ENCODE measurements around the gene CHP1.
"Not testable (repeated sequence)": the region's sequence is repeated elsewhere in the genome, so short reads cannot be mapped to it uniquely, and the experiment has no call there.

The CHP1 gene

DNA sequence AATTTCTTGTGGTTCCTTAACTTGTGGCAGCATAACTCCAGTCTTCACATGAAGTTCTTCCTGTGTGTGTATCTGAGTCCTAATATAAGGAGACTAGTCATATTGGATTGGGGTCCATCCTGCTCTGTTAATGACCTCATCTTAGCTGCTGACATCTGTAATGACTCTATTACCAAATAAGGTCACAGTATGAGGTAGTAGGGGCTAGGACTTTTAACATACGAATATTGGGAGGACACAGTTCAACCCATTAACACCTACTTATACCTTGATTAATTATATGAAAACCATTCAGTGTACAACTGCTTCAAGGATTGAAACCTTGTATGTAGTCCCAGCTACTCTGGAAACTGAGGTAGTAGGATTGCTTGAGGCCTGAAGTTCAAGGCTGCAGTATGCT, 57.4 kb downstream of the CHP1 start:
- TF ChIP-seq, protein P1, sequence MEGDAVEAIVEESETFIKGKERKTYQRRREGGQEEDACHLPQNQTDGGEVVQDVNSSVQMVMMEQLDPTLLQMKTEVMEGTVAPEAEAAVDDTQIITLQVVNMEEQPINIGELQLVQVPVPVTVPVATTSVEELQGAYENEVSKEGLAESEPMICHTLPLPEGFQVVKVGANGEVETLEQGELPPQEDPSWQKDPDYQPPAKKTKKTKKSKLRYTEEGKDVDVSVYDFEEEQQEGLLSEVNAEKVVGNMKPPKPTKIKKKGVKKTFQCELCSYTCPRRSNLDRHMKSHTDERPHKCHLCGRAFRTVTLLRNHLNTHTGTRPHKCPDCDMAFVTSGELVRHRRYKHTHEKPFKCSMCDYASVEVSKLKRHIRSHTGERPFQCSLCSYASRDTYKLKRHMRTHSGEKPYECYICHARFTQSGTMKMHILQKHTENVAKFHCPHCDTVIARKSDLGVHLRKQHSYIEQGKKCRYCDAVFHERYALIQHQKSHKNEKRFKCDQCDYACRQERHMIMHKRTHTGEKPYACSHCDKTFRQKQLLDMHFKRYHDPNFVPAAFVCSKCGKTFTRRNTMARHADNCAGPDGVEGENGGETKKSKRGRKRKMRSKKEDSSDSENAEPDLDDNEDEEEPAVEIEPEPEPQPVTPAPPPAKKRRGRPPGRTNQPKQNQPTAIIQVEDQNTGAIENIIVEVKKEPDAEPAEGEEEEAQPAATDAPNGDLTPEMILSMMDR (IDR thresholded peaks at IDR 0.05; ENCODE audit: borderline replicate concordance, control extremely low read depth, extremely low read depth, insufficient read depth, missing control alignments): no peak
- no peak for DNase-seq (ENCODE audit: low spot score)

DNA sequence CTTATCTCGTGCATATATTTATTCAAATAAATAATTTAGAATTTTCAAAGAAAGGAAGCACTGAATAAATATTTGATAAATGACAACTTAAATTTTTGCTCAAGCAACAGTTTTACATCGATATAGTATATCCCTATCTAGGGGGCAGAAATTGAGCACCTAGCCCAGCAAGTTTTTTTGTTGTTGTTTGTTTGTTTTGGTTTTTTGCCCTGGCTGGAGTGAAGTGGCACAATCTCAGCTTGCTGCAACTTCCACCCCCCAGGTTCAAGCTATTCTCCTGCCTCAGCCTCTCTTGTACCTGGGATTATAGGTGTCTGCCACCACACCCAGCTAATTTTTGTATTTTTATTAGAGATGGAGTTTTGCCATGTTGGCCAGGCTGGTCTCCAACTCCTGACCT, 58.9 kb downstream of the CHP1 start:
- TF ChIP-seq, protein P1 (IDR thresholded peaks at IDR 0.05; ENCODE audit: borderline replicate concordance, control extremely low read depth, extremely low read depth, insufficient read depth, missing control alignments): no peak
- in situ Hi-C loops (cut with MboI; ENCODE audit: low sequenced_read_pairs, unreplicated experiment): no loop called here
- no peak for DNase-seq (ENCODE audit: low spot score)

More for the DNA sequence above, 57.4 kb downstream of the CHP1 start:
- in situ Hi-C loops (cut with MboI; ENCODE audit: low sequenced_read_pairs, unreplicated experiment): no loop called here

DNA sequence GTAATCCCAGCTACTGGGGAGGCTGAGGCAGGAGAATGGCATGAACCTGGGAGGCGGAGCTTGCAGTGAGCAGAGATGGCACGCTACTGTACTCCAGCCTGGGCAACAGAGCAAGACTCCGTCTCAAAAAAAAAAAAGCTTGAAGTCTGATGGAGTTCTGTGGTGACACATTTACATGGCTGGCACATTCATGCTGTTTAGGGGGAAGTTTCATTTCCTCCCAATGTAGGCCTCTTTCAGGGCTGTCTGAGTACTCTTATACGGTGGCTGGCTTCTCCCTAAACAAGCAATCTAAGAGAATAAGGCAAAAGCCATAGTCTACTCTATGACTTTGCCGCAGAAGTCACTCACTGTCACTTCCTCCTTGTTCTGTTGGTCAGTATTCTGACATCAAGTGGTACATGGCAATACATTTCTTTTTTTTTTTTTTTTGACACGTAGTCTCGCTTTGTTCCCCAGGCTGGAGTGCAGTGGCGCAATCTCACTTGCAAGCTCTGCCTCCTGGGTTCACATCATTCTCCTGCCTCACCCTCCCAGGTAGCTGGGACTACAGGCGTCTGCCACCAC, 60.1 kb downstream of the CHP1 start:
- peak; percentile 42 for DNase-seq (ENCODE audit: low spot score)
- TF ChIP-seq, protein P1 (IDR thresholded peaks at IDR 0.05; ENCODE audit: borderline replicate concordance, control extremely low read depth, extremely low read depth, insufficient read depth, missing control alignments): no peak

DNA sequence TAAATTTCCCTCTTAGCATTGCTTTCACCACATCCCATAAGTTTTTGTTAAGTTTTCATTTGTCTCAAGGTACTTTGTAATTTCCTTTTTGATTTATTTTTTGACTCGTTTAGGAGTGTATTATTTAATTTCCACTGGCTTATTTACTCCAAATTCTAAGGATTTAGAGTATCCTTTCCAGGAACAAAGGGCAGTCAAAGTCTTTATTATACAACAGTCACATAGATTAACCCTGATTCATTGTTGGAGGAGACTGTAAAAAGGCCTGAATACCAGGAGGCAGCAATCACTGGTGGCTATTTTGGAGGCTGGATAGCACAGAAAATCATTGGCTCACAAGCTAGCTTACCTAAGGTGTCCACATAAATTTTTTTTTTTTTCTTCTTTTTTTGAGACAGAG, 61.5 kb downstream of the CHP1 start:
- TF ChIP-seq, protein P1 (IDR thresholded peaks at IDR 0.05; ENCODE audit: borderline replicate concordance, control extremely low read depth, extremely low read depth, insufficient read depth, missing control alignments): no peak
- in situ Hi-C loops (cut with MboI; ENCODE audit: low sequenced_read_pairs, unreplicated experiment): no loop called here
- DNase-seq (ENCODE audit: low spot score): no peak

More for the DNA sequence above, 60.1 kb downstream of the CHP1 start:
- in situ Hi-C loops (cut with MboI; ENCODE audit: low sequenced_read_pairs, unreplicated experiment): no loop called here

DNA sequence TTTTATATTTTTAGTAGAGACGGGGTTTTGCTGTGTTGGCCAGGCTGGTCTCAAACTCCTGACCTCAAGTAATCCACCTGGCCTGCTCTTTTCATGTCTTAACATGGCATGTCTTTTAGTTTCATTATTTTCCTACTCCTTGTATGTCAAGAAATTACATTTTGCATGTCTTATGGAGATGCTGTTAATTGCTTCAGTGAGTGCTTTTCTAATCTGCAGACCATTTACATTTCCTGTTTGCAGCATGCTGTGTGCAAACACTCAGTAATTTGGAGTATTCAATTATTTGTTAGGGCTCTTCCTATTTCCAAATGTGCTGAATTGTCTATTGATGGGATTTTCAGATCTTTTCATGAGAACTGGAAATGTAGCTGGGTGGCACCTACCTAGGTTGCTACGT, 70.1 kb downstream of the CHP1 start:
- in situ Hi-C loops (cut with MboI; ENCODE audit: low sequenced_read_pairs, unreplicated experiment); DNase-seq (ENCODE audit: low spot score): not testable (repeated sequence)

DNA sequence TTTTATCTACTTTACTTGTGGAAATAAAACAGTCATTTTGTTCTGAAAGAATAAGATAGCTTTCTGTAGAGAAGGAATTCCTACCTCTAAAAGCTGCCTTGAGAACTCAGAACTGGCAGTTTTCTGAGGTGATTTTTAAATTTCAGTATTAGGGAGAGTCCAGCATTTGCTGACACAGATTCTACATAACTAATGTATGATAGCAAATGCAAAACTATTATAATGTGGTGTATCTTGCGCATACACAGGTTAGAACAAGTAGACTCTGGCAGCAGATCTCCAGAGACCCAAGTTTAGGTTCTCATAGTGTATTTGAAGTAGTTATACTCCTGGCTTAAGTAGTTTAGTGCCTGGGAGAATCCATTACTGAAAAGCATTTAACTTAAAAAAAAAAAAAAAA, 70.5 kb downstream of the CHP1 start:
- in situ Hi-C loops (cut with MboI; ENCODE audit: low sequenced_read_pairs, unreplicated experiment): no loop called here
- DNase-seq (ENCODE audit: low spot score): no peak
- TF ChIP-seq, protein P1 (IDR thresholded peaks at IDR 0.05; ENCODE audit: borderline replicate concordance, control extremely low read depth, extremely low read depth, insufficient read depth, missing control alignments): no peak

DNA sequence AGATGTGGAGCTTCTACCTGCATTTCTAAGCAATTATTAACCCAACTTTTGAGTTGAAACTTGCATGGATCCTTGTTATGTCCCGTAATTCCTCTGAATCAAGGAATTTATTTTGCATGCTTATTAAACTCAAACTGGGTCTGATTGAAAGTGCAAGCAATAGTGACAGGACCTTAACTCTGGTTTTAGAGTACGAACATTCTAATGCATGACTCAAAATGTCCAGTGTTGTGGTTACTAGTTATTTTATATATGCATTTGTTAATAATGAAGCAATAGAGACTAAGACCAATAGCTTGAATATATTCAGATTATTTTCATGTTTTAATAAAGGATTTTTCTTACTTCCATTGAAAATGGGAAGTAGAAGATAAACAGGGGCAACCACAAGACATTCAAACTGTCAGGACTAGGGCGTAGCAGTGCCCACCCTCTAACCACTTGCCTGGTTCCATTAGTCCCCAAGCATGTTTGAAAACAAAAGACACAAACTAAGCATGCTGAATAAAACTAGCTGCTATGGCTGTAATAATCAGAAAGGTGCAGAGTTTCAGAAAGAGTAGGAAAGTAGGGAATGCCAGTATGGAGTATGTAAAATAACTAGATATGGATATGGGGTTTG, 73.2 kb downstream of the CHP1 start:
- DNase-seq (ENCODE audit: low spot score): no peak
- TF ChIP-seq, protein P1 (IDR thresholded peaks at IDR 0.05; ENCODE audit: borderline replicate concordance, control extremely low read depth, extremely low read depth, insufficient read depth, missing control alignments): no peak
- in situ Hi-C loops (cut with MboI; ENCODE audit: low sequenced_read_pairs, unreplicated experiment): no loop called here
